Activated CD4-positive, alpha-beta T cell treated with anti-CD3 and anti-CD28 coated beads for 4 hours (primary cell): Measurements from ENCODE around the gene CCDC73.
A peak's percentile ranks its signal among the peaks of the same experiment; 100 is the strongest.

ENCODE experiments used
- DNase-seq, 2 donors: peaks; one replicate each; pipeline ENCODE4 v3.0.0-alpha.2; 2020

The CCDC73 gene

GRCh38 chr11:32583459-32584271 is 210.8 kb downstream of the CCDC73 start, which contains the start of gene EIF3M:
TSS of gene EIF3M (plus strand) at chr11:32583831. CDS start at chr11:32583888, 57 bp downstream.
- DNase-seq = peak; percentile 96

- no peak for DNase-seq
Measured at GRCh38 chr11:32581556-32581955, 212.9 kb downstream of the CCDC73 start.

GRCh38 chr11:32580967-32581366 is 213.5 kb downstream of the CCDC73 start:
- DNase-seq = no peak

GRCh38 chr11:32576456-32576855 is 218.0 kb downstream of the CCDC73 start:
- no peak for DNase-seq

GRCh38 chr11:32575070-32575469 is 219.4 kb downstream of the CCDC73 start:
- no peak for DNase-seq

GRCh38 chr11:32574421-32574820 is 220.0 kb downstream of the CCDC73 start:
- DNase-seq = no peak

- DNase-seq = no peak
Measured at GRCh38 chr11:32573228-32573627, 221.2 kb downstream of the CCDC73 start.

- DNase-seq = no peak
Measured at GRCh38 chr11:32571039-32571438, 223.4 kb downstream of the CCDC73 start.

- no peak for DNase-seq
Measured at GRCh38 chr11:32569313-32569881, 225.1 kb downstream of the CCDC73 start.

- DNase-seq = no peak
Measured at GRCh38 chr11:32567154-32567553, 227.3 kb downstream of the CCDC73 start.

- no peak for DNase-seq
Measured at GRCh38 chr11:32566517-32566916, 227.9 kb downstream of the CCDC73 start.

GRCh38 chr11:32563600-32563959 is 230.9 kb downstream of the CCDC73 start:
- DNase-seq = no peak

GRCh38 chr11:32562839-32563599 is 231.4 kb downstream of the CCDC73 start:
- no peak for DNase-seq

GRCh38 chr11:32561835-32562234 is 232.6 kb downstream of the CCDC73 start:
- DNase-seq = no peak

GRCh38 chr11:32555895-32556294 is 238.6 kb downstream of the CCDC73 start:
- no peak for DNase-seq

GRCh38 chr11:32555091-32555490 is 239.4 kb downstream of the CCDC73 start:
- DNase-seq = no peak
